AG04449 (cell line): ENCODE results near the gene SOHLH2.

Experiments used
- CTCF ChIA-PET: fragments of 350-600 bp; formaldehyde crosslinking; extraction: SDS; loops from one replicate; lab custom pipeline; 2021; ENCODE audit warnings: antibody characterized with exemption; lab: Yijun Ruan, JAX
- POLR2A ChIA-PET: fragments of 400-600, 350-600 bp; formaldehyde crosslinking; extraction: SDS; loops from one replicate; lab custom pipeline; 2020; ENCODE audit warnings: antibody characterized with exemption, inconsistent platforms; lab: Yijun Ruan, JAX
- DNase-seq: peaks from one replicate; pipeline ENCODE4 v3.0.0-alpha.2; 2010; ENCODE audit warnings: low read depth, low spot score
- H3K4me3 ChIP-seq: 2 replicates; pipeline ENCODE4 v1.5.1; 2011; ENCODE audit warnings: low read depth, mild to moderate bottlenecking, control low read depth, low read length
- TF ChIP-seq, protein P1 (sequence below): IDR thresholded peaks from one replicate; pipeline ENCODE4 v1.5.1; 2011; ENCODE audit warnings: mild to moderate bottlenecking, moderate library complexity, low read length, control low read depth, inconsistent platforms; ENCODE audit not compliant: insufficient read depth; ENCODE audit errors: missing control alignments

Gene SOHLH2

DNA sequence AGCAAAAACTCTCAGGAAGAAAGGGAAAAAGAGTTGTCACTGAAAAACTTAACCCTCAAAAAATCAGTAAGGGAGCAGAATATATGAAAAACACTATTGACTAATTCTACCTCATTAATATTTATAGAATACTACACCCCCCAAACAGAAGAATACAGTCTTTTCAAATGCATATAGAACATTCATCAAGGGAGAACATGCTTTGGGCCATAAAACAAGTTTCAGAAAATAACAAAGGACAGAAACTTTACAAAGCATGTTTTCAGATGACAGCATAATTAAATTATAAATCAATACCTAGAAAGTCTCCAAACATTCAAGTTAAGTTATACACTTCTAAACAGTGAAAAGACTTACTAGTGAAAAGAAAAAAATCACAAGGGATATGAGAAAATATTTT, 30.5 kb downstream of the SOHLH2 start:
- TF ChIP-seq, protein P1, sequence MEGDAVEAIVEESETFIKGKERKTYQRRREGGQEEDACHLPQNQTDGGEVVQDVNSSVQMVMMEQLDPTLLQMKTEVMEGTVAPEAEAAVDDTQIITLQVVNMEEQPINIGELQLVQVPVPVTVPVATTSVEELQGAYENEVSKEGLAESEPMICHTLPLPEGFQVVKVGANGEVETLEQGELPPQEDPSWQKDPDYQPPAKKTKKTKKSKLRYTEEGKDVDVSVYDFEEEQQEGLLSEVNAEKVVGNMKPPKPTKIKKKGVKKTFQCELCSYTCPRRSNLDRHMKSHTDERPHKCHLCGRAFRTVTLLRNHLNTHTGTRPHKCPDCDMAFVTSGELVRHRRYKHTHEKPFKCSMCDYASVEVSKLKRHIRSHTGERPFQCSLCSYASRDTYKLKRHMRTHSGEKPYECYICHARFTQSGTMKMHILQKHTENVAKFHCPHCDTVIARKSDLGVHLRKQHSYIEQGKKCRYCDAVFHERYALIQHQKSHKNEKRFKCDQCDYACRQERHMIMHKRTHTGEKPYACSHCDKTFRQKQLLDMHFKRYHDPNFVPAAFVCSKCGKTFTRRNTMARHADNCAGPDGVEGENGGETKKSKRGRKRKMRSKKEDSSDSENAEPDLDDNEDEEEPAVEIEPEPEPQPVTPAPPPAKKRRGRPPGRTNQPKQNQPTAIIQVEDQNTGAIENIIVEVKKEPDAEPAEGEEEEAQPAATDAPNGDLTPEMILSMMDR, result no peak
- no peak for DNase-seq
- POLR2A ChIA-PET, result no interaction called here
- CTCF ChIA-PET, result no interaction called here
- no peak overlapping the region for H3K4me3 ChIP-seq

DNA sequence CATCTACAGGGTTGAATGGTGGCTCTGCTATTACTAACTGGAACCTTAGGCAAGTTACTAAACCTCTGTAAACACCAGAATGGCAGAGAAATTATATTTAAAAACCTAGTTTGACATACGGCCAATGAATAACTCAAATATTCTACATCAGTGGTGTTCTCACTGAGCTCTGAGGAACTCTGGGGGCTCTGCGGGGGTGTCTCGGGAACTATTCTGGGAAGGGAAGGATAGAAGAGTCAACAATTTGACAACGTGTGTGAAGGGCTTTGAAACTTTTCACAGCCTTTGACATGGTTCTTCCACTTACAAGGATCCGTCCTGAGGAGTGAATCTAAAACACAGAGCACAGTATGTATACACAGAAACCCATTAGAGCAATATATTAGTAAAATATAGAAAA, 38.7 kb downstream of the SOHLH2 start:
- no peak overlapping the region for H3K4me3 ChIP-seq
- no peak for DNase-seq
- ChIA-PET CTCF (no interaction called here), POLR2A (no interaction called here)
- TF ChIP-seq, protein P1, result no peak

DNA sequence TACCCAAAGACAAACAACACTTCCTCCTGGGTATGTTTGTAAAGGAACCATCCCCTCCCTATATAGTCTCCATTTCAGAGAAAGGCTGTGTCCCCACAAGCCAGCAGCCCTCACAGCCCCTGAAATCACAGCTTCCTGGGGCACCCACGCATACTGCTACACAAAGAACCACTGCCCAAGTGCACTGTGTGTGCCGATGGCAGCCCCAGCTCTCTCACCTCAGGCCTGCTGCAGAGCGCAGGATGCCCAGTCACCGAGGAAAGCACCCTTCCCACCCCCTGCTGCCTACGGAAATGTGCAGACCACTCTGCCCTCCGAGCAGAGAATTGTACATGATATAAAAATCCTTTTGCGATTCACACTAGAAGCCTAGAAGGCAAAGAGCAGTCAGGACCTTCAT, 39.4 kb downstream of the SOHLH2 start:
- H3K4me3 ChIP-seq, result no peak overlapping the region
- ChIA-PET POLR2A (no interaction called here), CTCF (no interaction called here)
- TF ChIP-seq, protein P1, result no peak
- DNase-seq, result no peak

DNA sequence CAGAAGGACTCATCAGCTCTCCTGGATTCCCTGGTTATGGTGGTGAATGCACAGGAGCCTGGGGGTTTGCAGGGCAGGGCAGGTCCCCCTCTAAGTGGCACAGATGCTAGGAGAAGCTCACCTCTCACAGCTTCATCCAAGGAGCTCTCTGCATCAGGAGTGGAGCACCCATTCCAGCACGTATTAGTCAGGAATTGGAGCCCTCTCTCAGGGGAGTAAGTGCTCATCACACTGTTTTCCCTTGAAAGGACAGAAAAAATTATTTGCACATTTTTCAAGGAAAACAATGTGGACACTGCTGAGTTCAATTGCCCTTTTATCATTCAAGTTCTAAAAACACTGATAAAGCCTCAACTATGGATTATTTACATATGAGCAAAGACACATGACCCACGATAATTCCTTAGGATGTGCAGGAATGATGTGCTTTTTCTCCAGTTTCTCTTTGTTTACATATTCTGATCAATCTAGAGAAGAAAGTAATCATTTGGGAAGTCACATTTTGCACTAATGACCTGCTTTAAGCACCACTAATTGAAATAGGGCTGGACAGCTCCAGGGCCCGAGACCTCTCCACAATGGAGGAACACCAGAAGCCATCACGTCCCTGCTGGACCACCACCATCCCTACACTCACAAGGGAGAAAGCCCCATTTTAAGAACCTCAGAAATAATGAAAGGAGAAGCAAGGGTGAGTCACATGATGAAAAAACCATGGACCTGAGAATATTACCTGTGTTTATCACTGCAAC, 40.6 kb downstream of the SOHLH2 start:
- TF ChIP-seq, protein P1, result no peak
- POLR2A ChIA-PET, result no interaction called here
- DNase-seq, result no peak
- no peak overlapping the region for H3K4me3 ChIP-seq
- CTCF ChIA-PET, result no interaction called here

DNA sequence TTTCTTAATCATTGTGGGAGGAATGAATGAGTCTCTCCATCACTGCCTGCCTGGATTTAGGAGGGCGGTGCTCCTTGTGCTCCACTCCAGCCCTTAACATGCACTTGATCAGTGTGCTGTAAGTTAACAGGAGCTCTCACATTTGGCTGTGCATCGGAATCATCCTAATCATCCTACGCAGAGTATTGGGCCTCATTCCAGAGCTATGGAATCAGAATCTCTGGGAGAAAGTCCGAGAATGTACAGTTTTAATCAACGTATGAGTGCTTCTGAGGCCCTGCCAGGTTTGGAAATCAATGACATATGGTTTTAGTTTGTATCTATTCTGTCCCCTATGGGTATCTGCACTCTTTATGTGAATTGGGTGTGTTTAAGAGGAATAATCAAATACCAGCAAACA, 48.3 kb downstream of the SOHLH2 start:
- DNase-seq, result no peak
- ChIA-PET POLR2A (no interaction called here), CTCF (interaction anchor here (1.0 kb wide), 1 partner anchor 12 kb away, joined by 3 read pairs; no protein-coding TSS in a partner anchor)
- TF ChIP-seq, protein P1, result no peak
- H3K4me3 ChIP-seq, result no peak overlapping the region

DNA sequence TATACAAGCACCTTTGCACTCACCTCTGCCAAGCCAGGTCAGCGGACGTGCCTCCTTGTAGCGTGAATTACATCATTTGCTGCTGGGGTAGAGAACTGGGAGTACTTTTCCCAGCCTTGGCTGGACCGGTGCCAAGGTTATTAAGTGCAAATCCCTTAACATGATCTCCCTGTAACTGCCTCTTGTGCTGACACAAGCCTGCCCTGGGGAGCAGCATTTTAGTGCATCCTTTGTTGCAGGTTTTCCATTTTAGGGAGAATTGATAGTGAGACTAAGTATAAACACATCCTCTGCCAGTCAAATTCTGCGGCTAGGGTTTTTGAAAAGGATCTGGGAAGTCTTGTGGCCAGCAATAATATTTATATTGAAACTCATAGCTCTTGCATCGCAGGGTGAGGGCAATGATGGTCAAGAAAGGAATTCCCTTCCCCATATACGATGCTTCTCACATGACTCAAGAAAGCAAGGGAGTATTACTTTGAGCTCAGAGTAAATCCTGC, 50.5 kb downstream of the SOHLH2 start:
- TF ChIP-seq, protein P1, result no peak
- DNase-seq, result peak; percentile 95
- ChIA-PET POLR2A (no interaction called here), CTCF (interaction anchor here (0.7 to 1.1 kb wide), 2 partner anchors 185 to 533 kb away, joined by 3 read pairs; no protein-coding TSS in a partner anchor)
- no peak overlapping the region for H3K4me3 ChIP-seq
